GM19035 (cell line): ENCODE measurements around the gene PSMD7.
"Not testable (repeated sequence)": the region's sequence is repeated elsewhere in the genome, so short reads cannot be mapped to it uniquely, and the experiment has no call there.

Experiments
- ATAC-seq: cut with Tn5 transposase; IDR thresholded peaks from one replicate; pipeline ENCODE4 v1.9.1; 2021; ENCODE audit not compliant: unreplicated experiment

PSMD7 gene

GRCh38 chr16:74296104-74296431, 546 bp upstream of the PSMD7 start:
- ATAC-seq, result peak; percentile 13

GRCh38 chr16:74297145-74297665, 591 bp downstream of the PSMD7 start:
- peak; percentile 30 for ATAC-seq

- ATAC-seq, result no peak
These were observed 1.5 kb downstream of the PSMD7 start for GRCh38 chr16:74298104-74298503.

- ATAC-seq, result no peak
These were observed 5.7 kb downstream of the PSMD7 start for GRCh38 chr16:74302341-74302740.

- ATAC-seq, result no peak
These were observed 7.7 kb downstream of the PSMD7 start for GRCh38 chr16:74304164-74304834.

GRCh38 chr16:74304835-74305176, 8.2 kb downstream of the PSMD7 start:
- no peak for ATAC-seq

- no peak for ATAC-seq
These were observed 8.7 kb downstream of the PSMD7 start for GRCh38 chr16:74305281-74305680.

GRCh38 chr16:74305978-74306784, 9.6 kb downstream of the PSMD7 start:
- no peak for ATAC-seq

- no peak for ATAC-seq
These were observed 10.8 kb downstream of the PSMD7 start for GRCh38 chr16:74307383-74307782.

GRCh38 chr16:74309789-74310781, 13.5 kb downstream of the PSMD7 start:
- ATAC-seq, result no peak

GRCh38 chr16:74315059-74315458, 18.4 kb downstream of the PSMD7 start:
- no peak for ATAC-seq

- ATAC-seq, result no peak
These were observed 24.1 kb downstream of the PSMD7 start for GRCh38 chr16:74320707-74321106.

GRCh38 chr16:74321356-74321755, 24.7 kb downstream of the PSMD7 start:
- no peak for ATAC-seq

- ATAC-seq, result no peak
These were observed 25.7 kb downstream of the PSMD7 start for GRCh38 chr16:74322301-74322710.

GRCh38 chr16:74324777-74325176, 28.2 kb downstream of the PSMD7 start:
- not testable (repeated sequence) for ATAC-seq

- ATAC-seq, result no peak
These were observed 29.0 kb downstream of the PSMD7 start for GRCh38 chr16:74325641-74326040.

GRCh38 chr16:74328346-74328745, 31.7 kb downstream of the PSMD7 start:
- not testable (repeated sequence) for ATAC-seq

- not testable (repeated sequence) for ATAC-seq
These were observed 35.9 kb downstream of the PSMD7 start for GRCh38 chr16:74332469-74332868.

GRCh38 chr16:74337506-74337905, 40.9 kb downstream of the PSMD7 start:
- not testable (repeated sequence) for ATAC-seq

- ATAC-seq, result not testable (repeated sequence)
These were observed 42.6 kb downstream of the PSMD7 start for GRCh38 chr16:74339226-74339625.

GRCh38 chr16:74353038-74353437, 56.4 kb downstream of the PSMD7 start:
- ATAC-seq, result not testable (repeated sequence)
